Activated CD8-positive, alpha-beta memory T cell treated with anti-CD3 and anti-CD28 coated beads for 48 hours (primary cell): Measurements from ENCODE around the gene ALDH16A1.
A peak's percentile ranks its signal among the peaks of the same experiment; 100 is the strongest.

Experiments
- DNase-seq, 3 experiments: peaks; one replicate each; pipeline ENCODE4 v3.0.0-alpha.2; 2020; ENCODE audit warnings: low read depth in 2 of 3, low spot score in 2 of 3

The ALDH16A1 gene

GRCh38 chr19:49487277-49488045 lies 34.4 kb downstream of the ALDH16A1 start, which contains the start of gene RPL13A:
RPL13A (plus strand) TSS chr19:49487608; CDS start chr19:49487630, 22 bp downstream.
- DNase-seq = peak; percentile 98 to 100 (median 99)

DNA sequence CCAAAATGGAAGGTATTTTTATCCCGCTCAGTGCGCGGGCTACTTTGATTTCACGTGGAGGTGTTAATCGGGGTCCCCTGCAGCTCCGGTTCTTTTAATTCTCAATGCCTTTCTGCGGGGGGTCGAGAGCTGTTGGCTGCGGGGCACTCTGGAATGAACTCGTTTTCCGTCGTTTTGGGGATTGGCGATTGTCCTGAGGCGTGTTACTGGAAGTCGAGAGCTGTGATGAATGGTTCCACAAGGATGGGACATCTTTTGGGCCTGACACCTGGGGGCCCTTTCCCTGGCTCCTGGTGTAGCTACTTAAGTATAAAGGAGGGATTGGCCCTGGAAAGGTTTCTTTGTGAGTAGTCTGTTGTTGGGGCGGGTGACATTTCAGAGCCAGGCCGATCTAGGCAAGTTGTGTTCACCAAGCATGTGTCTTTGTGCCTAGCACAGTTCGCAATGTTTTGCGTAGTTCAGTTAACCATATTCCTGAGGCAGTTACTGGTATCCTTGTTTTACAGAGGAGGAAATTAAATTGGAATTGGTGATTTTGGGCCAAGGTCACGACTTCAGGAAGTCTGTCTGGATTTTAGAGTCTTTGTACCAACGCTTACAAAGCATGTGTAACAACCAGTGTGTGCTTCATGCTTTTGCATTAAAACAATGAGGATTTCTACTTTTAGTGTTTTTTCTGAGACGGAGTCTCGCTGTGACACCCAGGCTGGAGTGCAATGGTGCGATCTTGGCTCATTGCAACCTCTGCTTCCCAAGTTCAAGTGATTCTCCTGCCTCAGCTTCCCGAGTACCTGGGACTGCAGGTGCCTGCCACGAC lies 35.2 kb downstream of the ALDH16A1 start:
- DNase-seq = no peak

DNA sequence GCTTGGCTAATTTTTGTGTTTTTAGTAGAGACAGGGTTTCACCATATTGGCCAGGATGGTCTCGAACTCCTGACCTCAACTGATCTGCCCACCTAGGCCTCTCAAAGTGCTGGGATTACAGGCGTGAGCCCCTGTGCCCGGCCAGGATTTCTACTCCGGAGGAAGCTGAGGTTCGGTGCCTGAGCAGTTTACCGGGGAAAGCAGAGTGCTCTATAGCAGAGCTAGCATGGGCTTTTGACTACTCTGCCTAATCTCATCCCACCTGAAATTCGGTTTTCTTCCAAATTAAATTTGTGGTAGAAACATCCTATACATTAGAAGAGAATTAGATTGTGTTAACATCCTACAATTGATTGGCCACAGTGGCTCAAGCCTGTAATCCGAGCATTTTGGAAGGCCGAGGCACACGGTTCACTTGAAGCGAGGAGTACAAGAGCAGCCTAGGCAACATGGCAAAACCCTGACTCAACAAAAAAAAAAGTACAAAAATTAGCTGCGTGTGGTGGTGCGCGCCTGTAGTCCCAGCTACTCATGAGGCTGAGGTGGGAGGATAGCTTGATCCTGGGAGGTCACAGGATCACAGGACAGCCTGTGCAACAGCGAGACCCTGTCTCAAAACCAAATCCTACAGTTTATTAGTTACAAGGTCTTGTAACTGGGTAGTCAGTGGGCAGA lies 36.0 kb downstream of the ALDH16A1 start:
- no peak for DNase-seq

DNA sequence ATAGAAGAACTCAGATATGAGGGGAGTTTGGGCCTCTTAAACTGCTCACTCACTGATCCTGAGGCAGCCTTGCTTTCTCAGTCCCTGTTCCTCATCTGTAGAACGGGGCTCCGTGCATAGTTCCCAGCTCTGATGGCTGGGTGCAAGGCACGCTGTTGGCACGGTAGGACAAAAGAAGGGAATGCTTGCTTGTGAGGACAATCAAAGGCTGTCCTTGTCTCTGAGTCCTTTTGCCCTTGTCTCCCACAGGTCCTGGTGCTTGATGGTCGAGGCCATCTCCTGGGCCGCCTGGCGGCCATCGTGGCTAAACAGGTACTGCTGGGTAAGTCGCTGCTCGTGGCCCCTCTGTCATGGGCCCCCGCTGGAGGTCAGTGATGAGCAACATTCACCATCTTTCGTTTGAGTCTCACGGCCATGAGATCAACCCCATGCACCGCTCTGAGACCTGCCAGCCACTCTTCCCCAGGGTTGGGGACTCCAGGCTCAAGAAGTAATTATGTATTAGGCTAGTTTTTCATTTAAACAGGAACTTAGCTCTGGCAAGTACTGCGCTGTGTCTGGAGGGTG lies 36.7 kb downstream of the ALDH16A1 start:
- no peak for DNase-seq

DNA sequence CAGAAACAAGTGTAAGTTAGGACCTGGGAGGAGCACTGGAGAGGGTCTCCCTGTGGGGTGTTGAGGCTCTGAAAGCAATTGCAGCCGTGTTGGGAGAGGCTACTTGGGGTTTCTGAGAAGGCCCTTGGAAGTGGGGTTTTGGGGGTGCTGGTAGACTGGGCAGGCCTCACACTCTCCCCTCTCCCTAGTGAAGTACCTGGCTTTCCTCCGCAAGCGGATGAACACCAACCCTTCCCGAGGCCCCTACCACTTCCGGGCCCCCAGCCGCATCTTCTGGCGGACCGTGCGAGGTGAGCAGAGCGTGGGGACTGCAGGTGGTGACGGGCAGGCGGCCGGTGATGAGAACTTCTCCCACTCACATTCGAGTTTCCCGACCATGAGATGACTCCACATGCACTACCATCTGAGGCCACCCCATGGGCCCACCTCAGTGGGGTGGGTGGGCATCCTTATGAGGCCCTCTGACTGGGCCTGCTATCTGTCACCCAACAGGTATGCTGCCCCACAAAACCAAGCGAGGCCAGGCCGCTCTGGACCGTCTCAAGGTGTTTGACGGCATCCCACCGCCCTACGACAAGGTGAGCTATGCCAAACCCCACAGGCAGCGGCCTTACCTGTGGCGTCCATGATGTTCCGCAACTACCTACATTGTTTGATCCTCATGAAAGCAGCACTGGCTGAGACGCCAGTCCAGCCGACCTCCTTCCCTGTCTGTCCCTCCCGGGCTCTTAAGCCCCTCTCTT lies 37.4 kb downstream of the ALDH16A1 start:
- no peak for DNase-seq

GRCh38 chr19:49491030-49491803 lies 38.2 kb downstream of the ALDH16A1 start:
- DNase-seq = no peak

- DNase-seq = no peak
These were observed 39.0 kb downstream of the ALDH16A1 start for GRCh38 chr19:49491804-49492572.

DNA sequence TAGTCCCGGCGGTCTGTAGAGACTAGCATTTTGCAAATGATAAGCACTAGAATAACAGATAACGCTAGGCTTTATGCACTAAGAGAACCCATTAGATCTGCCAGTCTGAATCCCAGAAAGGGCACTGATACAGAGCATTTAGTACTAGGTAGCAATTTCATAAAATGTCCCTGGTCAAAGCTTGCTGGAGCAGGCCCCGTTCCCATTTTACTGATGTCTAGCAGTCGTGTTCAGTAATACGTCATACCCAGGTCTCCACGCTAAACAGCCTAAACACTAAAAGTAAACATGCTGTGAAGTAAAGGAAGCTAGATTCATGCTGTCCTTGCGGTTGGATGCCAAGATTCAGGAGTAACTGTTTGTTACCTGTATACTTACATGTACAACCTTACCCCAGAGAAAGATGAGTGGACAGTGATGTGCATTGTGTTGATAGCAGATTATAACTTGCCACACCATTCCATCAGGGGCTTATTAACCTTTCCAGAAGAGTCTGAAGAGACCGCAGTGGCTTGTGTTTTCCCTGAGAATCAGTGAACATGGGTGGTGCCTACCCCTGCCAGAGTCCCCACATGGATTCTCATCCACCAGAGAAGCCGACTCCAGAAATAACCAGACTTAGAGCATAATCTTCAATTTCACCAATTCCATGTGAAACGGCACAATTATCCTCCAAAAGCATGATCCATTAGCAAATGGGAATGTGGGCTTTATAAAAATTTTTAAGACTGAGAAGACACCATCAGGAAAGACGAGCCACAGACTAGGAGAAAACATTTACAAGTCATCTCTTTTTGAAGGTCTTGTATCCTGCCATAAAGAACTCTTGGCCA lies 39.8 kb downstream of the ALDH16A1 start:
- DNase-seq = no peak

DNA sequence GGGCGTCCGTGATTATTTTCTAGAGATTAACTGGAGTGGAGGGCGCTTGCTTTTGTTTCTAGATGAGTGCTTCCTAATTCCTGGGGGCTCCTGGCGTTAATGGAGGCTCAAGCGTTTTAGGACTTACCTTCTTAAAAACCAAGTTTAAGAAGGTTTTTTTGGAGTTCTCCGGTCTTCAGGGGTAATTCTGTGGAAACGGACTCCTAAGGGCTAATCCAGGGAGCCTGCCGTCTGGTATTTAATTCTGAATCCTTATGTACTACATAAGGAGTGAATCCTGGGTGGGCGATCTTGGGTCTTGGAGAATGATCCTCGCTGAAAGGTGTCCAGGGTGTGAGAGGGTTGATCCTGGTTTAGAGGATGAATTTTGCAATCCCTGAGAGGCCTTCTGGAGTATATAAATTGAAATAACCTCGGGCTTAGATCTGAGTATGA lies 43.6 kb downstream of the ALDH16A1 start:
- no peak for DNase-seq

DNA sequence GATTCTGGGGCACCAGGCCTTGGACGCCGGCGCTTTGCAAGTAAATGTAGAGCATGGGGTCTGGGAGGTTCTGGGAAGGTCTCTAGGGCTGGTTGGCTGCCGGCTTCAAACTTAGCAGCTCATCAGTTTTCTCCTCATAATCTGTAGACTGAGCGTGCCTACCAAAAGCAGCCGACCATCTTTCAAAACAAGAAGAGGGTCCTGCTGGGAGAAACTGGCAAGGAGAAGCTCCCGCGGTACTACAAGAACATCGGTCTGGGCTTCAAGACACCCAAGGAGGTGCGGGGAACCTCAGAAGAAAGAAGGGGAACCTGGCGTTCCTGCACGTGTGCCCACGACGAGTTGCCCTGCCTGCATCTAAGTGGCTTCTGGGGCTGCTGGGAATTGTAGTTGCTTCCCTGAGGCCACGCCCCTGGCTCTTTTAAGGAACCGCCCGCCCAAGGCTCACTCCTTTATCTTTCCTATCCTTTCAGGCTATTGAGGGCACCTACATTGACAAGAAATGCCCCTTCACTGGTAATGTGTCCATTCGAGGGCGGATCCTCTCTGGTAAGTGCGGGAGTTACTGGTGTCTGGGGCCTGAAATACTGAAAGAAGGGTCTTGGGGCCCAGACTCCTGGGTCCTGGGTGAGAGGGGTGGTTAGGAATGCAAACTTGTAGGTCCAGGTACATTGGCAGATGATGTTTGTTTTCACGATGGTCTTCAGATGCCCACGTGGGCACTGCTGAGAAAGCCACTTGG lies 44.2 kb downstream of the ALDH16A1 start:
- DNase-seq = no peak

GRCh38 chr19:49497789-49498103 lies 44.7 kb downstream of the ALDH16A1 start:
- no peak for DNase-seq

GRCh38 chr19:49498475-49498874 lies 45.5 kb downstream of the ALDH16A1 start:
- DNase-seq = no peak

- no peak for DNase-seq
These were observed 46.1 kb downstream of the ALDH16A1 start for GRCh38 chr19:49499030-49499670.

GRCh38 chr19:49502866-49503581 lies 50.0 kb downstream of the ALDH16A1 start:
- no peak for DNase-seq

DNA sequence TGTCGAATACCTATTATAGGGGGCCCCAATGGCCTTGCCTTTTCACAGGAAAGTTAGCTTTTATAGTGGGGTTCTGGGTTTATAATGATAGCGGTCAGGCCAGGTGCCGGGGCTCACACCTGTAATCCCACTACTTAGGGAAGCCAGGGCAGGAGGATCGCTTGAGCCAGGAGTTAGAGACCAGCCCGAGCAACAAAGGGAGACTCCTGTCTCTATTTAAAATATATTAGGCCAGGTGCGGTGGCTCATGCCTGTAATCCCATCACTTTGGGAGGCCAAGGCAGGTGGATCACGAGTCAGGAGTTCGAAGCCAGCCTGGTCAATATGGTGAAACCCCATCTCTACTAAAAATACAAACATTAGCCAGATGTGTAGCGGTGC lies 50.5 kb downstream of the ALDH16A1 start:
- DNase-seq = no peak

DNA sequence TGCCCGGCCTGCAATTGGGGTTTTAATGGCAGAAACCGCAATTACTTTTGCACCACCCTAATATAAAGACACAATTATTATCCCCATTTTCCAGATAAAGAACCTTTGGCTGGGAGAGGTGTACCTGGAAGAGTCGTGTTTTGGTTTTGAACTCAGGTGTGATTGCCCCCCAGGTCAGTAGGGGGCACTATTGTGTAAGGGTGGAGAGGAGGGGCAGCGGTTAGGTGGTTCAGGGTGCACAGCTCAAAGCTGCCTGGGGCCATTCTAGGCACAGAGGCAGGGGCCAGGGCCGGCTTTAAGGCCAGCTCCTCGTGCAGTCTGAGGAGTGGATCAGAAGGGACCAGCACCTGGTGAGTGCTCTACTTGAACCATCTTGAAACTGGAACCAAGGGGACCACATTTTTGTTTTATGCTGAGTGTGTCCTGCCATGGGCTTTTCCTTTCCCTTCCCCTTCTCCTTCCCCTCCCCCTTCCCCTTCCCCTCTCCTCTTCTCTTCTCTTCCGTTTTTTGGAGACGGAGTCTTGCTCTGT lies 53.6 kb downstream of the ALDH16A1 start:
- DNase-seq = peak in 1 of 3 experiments; percentile 69
